OCI-M2 (cell line): ENCODE data around the gene PKN1.
"Not testable (repeated sequence)": the region's sequence is repeated elsewhere in the genome, so short reads cannot be mapped to it uniquely, and the experiment has no call there.

Experiments
- DNase-seq: peaks from one replicate; lab custom pipeline; 2025; ENCODE audit not compliant: unreplicated experiment; lab: John Stamatoyannopoulos, UW

PKN1 gene

GRCh38 chr19:14428882-14429416 is 4.2 kb upstream of the PKN1 start:
- no peak for DNase-seq

GRCh38 chr19:14430712-14431111 is 2.4 kb upstream of the PKN1 start:
- DNase-seq: no peak

- no peak for DNase-seq
Measured at GRCh38 chr19:14433554-14434501, 722 bp downstream of the PKN1 start.

- no peak for DNase-seq
Measured at GRCh38 chr19:14434543-14435319, 1.6 kb downstream of the PKN1 start.

- DNase-seq: no peak
Measured at GRCh38 chr19:14435320-14436050, 2.4 kb downstream of the PKN1 start.

DNA sequence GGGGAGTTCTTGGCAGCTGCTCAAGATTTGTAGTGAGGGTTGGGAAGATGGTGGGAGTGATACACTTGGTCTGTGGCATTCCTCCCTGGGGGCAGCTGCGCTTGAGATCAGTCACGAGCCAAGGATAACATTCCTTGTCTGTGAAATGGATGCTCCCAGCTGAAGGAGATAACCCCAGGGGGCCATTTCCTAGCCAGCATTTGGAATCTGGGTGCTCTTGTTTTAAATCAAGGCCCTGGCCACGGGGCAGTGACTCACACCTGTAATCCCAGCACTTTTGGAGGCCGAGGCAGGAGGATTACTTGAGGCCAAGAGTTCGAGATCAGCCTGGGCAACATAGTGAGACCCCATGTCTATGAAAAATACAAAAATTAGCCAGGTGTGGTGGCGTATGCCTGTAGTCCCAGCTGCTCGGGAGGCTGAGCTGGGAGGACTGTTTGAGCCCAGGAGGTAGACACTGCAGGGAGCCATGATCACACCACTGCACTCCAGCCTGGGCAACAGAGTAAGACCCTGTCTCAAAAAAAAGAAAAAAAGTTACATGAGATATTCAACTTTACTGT is 4.6 kb downstream of the PKN1 start:
- DNase-seq: no peak

DNA sequence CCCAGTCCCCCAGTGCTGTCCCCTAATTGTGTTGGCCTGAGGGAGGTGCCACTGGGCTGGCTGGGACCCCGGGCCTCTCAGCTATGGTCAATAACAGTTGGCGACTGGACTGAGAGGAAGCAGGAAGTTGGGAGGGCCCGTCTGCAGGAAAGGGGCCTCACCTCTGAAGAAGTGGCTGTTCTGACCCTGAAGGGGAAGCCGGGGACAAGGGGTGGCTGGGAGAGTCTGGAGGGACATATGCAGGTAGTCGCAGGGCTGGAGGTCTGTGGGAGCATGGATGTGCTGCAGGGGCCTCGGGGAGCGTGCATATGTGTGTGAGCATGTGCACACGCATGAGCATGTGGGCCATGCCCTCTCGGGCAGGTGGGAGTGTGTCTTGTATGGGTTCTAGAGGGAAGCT is 5.9 kb downstream of the PKN1 start:
- no peak for DNase-seq

- DNase-seq: peak; percentile 83
Measured at GRCh38 chr19:14440049-14440448, 6.9 kb downstream of the PKN1 start.

DNA sequence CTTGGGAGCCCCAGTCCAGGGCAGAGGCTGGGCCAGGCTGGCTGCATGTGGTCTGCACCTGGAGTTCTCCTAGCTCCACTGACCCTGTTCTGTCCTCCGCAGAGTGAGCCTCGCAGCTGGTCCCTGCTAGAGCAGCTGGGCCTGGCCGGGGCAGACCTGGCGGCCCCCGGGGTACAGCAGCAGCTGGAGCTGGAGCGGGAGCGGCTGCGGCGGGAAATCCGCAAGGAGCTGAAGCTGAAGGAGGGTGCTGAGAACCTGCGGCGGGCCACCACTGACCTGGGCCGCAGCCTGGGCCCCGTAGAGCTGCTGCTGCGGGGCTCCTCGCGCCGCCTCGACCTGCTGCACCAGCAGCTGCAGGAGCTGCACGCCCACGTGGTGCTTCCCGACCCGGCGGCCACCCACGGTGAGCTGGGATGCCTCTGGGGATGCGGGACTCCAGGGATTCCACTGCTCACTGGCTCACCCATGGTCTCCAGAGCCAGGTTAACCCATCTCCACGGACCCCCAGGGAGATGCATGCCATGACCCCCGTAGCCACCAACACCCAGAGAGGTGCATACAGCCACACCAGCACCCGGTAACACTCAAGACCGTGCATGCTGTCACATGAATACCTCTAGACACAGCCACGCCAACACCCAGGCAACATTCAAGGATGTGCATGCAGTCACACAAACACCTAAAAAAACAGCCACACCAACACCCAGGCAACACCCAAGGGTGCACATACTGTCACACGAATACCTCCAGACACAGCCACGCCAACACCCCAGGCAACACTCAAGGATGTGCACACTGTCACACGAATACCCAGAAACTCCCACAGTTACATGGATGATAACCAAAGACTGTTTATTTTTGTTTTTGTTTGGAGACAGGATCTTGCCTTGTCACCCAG is 8.2 kb downstream of the PKN1 start:
- DNase-seq: no peak

DNA sequence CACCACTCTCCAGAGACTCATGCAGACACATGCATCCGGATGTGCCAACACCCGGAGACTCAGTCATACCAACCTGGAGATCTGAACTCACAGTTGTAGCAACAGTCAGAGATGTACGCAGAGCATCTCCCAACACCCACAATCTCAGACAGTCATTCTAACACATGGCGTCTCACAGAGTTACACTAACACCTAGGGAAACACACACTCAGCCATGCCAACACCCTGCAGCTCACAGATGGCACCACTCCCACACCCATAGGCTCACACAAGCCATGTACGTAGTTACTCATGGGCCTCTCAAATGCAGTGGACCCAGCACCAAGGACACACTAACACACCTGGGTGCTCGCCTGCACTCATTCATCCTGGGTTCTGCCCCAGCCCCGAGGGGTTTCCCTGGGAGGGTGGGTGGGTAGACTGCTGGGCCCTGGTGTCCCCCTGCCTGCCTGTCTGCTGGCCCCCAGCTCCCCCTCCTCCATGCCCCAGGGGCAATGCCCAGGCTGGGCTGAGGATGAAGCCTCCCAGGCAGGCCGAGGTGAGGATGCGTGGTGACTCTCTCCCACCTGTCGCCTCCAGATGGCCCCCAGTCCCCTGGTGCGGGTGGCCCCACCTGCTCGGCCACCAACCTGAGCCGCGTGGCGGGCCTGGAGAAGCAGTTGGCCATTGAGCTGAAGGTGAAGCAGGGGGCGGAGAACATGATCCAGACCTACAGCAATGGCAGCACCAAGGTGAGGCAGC is 10.0 kb downstream of the PKN1 start:
- DNase-seq: no peak

DNA sequence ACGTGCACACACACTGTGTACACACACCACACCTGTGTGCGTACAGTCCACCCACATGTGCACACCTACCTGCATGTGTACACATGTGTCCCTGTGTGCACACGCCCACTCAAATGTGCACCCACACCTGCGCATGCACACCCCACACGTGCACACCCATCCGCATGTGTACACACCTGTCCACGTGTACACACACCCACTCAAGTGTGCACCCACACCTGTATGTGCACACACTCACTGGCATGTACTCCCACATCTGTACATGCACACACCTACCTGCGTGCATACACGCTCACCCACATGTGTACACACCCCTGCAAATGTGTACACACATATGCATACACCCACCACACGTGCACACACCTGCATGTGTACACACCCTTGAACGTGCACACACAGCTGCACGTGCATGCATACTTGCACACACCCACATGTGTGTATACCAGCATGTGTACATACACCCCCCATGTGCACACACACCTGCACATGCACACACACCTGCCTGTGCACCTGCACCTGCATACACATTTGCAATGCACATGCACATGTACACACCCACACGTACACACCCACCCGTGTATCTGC is 10.6 kb downstream of the PKN1 start:
- DNase-seq: no peak

- DNase-seq: no peak
Measured at GRCh38 chr19:14446336-14447036, 13.4 kb downstream of the PKN1 start.

- no peak for DNase-seq
Measured at GRCh38 chr19:14449321-14449720, 16.2 kb downstream of the PKN1 start.

DNA sequence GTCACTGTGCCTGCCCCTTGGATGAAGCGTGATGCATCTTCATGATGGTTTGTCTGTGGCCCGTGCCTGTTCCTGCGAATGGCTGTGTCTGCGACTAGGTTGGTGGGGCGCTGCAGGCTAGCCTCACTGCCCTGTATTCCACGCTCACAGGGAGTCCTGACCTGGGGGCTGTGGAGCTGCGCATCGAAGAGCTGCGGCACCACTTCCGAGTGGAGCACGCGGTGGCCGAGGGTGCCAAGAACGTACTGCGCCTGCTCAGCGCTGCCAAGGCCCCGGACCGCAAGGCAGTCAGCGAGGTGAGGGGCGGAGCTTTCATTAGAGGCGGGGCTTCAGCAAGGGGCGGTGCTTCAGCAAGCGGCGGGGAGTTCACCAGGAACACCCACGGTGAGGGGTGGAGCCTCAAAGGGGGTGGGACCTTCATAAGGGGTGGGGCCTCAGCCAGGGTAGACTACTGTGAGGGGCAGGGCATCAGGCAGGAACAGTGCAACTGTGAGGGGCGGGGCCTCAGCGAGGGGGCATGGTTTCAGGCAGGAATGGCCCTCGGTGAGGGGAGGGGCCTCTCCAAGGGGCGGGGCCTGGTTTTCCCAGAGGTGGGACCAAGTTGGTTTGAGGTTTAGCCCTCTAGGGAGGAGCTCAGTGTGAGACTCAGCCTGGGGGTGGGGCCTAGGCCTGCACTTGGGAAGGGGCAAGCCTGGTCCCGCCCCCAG is 17.2 kb downstream of the PKN1 start:
- DNase-seq: no peak

- DNase-seq: no peak
Measured at GRCh38 chr19:14450876-14451275, 17.8 kb downstream of the PKN1 start.

- not testable (repeated sequence) for DNase-seq
Measured at GRCh38 chr19:14452303-14452702, 19.2 kb downstream of the PKN1 start.

DNA sequence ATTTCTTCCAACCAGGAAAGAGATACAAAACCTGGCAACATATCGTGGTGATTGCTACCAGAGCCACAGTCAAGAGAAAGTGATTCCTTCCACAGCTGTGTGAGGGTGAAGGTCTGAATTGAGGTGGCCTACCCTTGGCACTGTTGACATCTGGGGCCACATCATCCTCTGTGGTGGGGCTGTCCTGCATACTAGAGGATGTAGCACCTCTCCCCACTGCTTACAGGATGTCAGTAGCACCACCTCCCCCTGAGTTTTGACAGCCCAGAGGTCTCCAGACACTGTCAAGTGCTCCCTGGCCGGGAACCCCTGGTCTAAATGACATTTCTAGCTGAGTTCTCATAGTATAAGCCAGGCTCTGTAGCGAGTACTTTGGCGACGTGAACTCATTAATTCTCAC is 26.6 kb downstream of the PKN1 start:
- no peak for DNase-seq

DNA sequence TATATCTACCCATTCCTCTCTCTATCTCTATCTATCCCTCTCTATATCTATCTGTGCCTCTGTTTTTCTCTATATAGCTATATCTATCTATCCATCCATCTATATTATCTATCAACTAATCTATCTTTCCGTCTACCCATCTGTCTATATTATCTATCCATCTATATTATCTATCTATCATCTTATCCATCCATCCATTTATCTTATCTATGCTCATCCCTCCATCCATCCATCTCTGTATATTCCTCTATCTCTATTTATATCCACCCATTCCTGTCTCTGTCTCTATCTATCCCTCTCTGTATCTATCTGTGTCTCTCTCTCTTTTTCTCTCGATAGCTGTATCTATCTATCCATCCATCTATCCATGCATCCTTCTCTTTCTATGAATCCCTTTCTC is 27.8 kb downstream of the PKN1 start:
- DNase-seq: no peak
